GM18861 (cell line): ENCODE data around the gene SLC25A29.

Source experiments
- ATAC-seq: cut with Tn5 transposase; IDR thresholded peaks from one replicate; pipeline ENCODE4 v1.9.1; 2021; ENCODE audit not compliant: unreplicated experiment

Gene SLC25A29

GRCh38 chr14:100332071-100332639 is 25.9 kb upstream of the SLC25A29 start:
- no peak for ATAC-seq

- no peak for ATAC-seq
Observed at GRCh38 chr14:100330388-100330931, 24.2 kb upstream of the SLC25A29 start.

- no peak for ATAC-seq
Observed at GRCh38 chr14:100330007-100330344, 23.7 kb upstream of the SLC25A29 start.

GRCh38 chr14:100329233-100330006 is 23.2 kb upstream of the SLC25A29 start:
- no peak for ATAC-seq

- no peak for ATAC-seq
Observed at GRCh38 chr14:100328495-100329163, 22.4 kb upstream of the SLC25A29 start.

GRCh38 chr14:100327128-100327527 is 20.9 kb upstream of the SLC25A29 start:
- ATAC-seq, result no peak

GRCh38 chr14:100325958-100326357 is 19.7 kb upstream of the SLC25A29 start:
- no peak for ATAC-seq

- no peak for ATAC-seq
Observed at GRCh38 chr14:100325231-100325632, 19.0 kb upstream of the SLC25A29 start.

GRCh38 chr14:100323942-100324307 is 17.7 kb upstream of the SLC25A29 start:
- ATAC-seq, result no peak

- no peak for ATAC-seq
Observed at GRCh38 chr14:100323121-100323941, 17.1 kb upstream of the SLC25A29 start, which contains the start of gene SLC25A47. Gene SLC25A47, plus strand, starts transcription at chr14:100323339. Its CDS starts 76 bp downstream, at chr14:100323415.

GRCh38 chr14:100322138-100322957 is 16.1 kb upstream of the SLC25A29 start:
- ATAC-seq, result no peak

GRCh38 chr14:100321473-100322137 is 15.4 kb upstream of the SLC25A29 start:
- no peak for ATAC-seq

- ATAC-seq, result no peak
Observed at GRCh38 chr14:100320157-100320856, 14.1 kb upstream of the SLC25A29 start.

GRCh38 chr14:100317912-100318808 is 11.9 kb upstream of the SLC25A29 start:
- ATAC-seq, result peak; percentile 87

- ATAC-seq, result no peak
Observed at GRCh38 chr14:100317389-100317788, 11.1 kb upstream of the SLC25A29 start.

GRCh38 chr14:100314724-100315123 is 8.5 kb upstream of the SLC25A29 start:
- ATAC-seq, result no peak

GRCh38 chr14:100313464-100314230 is 7.4 kb upstream of the SLC25A29 start:
- ATAC-seq, result no peak
